Type B pancreatic cell (in vitro differentiated cells): ENCODE data around the gene IGF2BP1. TPM values are rescaled to one million over a fixed set of nuclear protein-coding genes. Genes with fewer than 3 reads are reported as not detected.

Source experiments
- DNase-seq: peaks from one replicate; pipeline ENCODE4 v3.0.0; 2021; ENCODE audit warnings: mixed read lengths; ENCODE audit not compliant: unreplicated experiment; ENCODE audit errors: extremely low spot score
- H3K27ac Mint-ChIP-seq: 2 replicates; pipeline ENCODE4 v1.8.0; 2021; ENCODE audit warnings: mild to moderate bottlenecking, mixed read lengths
- H3K27me3 Mint-ChIP-seq: 2 replicates; pipeline ENCODE4 v1.8.0; 2021; ENCODE audit warnings: mixed read lengths
- H3K36me3 Mint-ChIP-seq: 2 replicates; pipeline ENCODE4 v1.8.0; 2021; ENCODE audit warnings: mixed read lengths
- H3K4me1 Mint-ChIP-seq: one replicate; pipeline ENCODE4 v1.8.0; 2021; ENCODE audit warnings: mixed read lengths; ENCODE audit not compliant: unreplicated experiment
- H3K4me3 Mint-ChIP-seq: 2 replicates; pipeline ENCODE4 v1.8.0; 2021; ENCODE audit warnings: mild to moderate bottlenecking, mixed read lengths
- H3K9me3 Mint-ChIP-seq: 2 replicates; pipeline ENCODE4 v1.8.0; 2021; ENCODE audit warnings: mixed read lengths
- CTCF ChIP-seq: fragments of 200-600 bp; sonication (generic); conservative IDR thresholded peaks from 2 replicates; pipeline ENCODE4 v1.5.0; 2021; ENCODE audit warnings: antibody characterized with exemption, mild to moderate bottlenecking
- long read RNA-seq: library from polyadenylated mRNA; unstranded; transcript quantifications from one replicate; pipeline ENCODE4 v2.0.0, GENCODE V29; 2020
- total RNA-seq: library from RNA; stranded (reverse); gene quantifications from 2 replicates; pipeline ENCODE4 v1.2.1, GENCODE V29; 2021; ENCODE audit warnings: low replicate concordance

The IGF2BP1 gene
- total RNA-seq: 104 and 232 TPM in 2 replicates
- long read RNA-seq, full-length matches to known transcripts: 16 of 66 reads
- long read RNA-seq, partial matches to known transcripts: 8 of 66 reads
- long read RNA-seq, other reads (novel, unspliced or antisense): 42 of 66 reads

- H3K36me3 Mint-ChIP-seq: peaks cover 21% of the 10 kb centered on the region
- peak; percentile 89 for DNase-seq
- H3K4me1 Mint-ChIP-seq: peaks cover 28% of the 10 kb centered on the region
- H3K27ac Mint-ChIP-seq: peak within 1 kb of the TSS; percentile 93
- peak within 1 kb of the TSS; percentile 87 for H3K4me3 Mint-ChIP-seq
- H3K27me3 Mint-ChIP-seq: peaks cover 15% of the 10 kb centered on the region
- H3K9me3 Mint-ChIP-seq: no peaks in the 10 kb centered on the region
- TF ChIP-seq CTCF: no peak
Observed at GRCh38 chr17:48997103-48997826, at the start of gene IGF2BP1. Gene IGF2BP1, plus strand, starts transcription at chr17:48997385. Its CDS starts 361 bp downstream, at chr17:48997746.

- H3K27me3 Mint-ChIP-seq: peaks cover 2% of the 10 kb centered on the region
- H3K36me3 Mint-ChIP-seq: no peaks in the 10 kb centered on the region
- H3K27ac Mint-ChIP-seq: no peak overlapping the region
- no peak for DNase-seq
- H3K4me1 Mint-ChIP-seq: peaks cover 8% of the 10 kb centered on the region
- TF ChIP-seq CTCF: no peak
- no peak overlapping the region for H3K4me3 Mint-ChIP-seq
- no peaks in the 10 kb centered on the region for H3K9me3 Mint-ChIP-seq
Observed at GRCh38 chr17:48951572-48951971, 45.6 kb upstream of the IGF2BP1 start.

GRCh38 chr17:48952904-48953303 is 44.3 kb upstream of the IGF2BP1 start:
- H3K4me3 Mint-ChIP-seq: no peak overlapping the region
- DNase-seq: no peak
- peaks cover 2% of the 10 kb centered on the region for H3K27me3 Mint-ChIP-seq
- no peaks in the 10 kb centered on the region for H3K36me3 Mint-ChIP-seq
- no peak overlapping the region for H3K27ac Mint-ChIP-seq
- TF ChIP-seq CTCF: no peak
- no peaks in the 10 kb centered on the region for H3K9me3 Mint-ChIP-seq
- peaks cover 8% of the 10 kb centered on the region for H3K4me1 Mint-ChIP-seq

GRCh38 chr17:48954300-48954755 is 42.9 kb upstream of the IGF2BP1 start:
- peak; percentile 55 for TF ChIP-seq CTCF
- Mint-ChIP-seq H3K4me1 (peaks cover 8% of the 10 kb centered on the region), H3K27ac (no peak overlapping the region), H3K36me3 (no peaks in the 10 kb centered on the region), H3K27me3 (peaks cover 6% of the 10 kb centered on the region), H3K4me3 (no peak overlapping the region), H3K9me3 (no peaks in the 10 kb centered on the region)
- DNase-seq: no peak

- Mint-ChIP-seq H3K4me3 (peak overlapping the region; percentile 41), H3K36me3 (no peaks in the 10 kb centered on the region), H3K4me1 (peaks cover 9% of the 10 kb centered on the region), H3K27ac (no peak overlapping the region), H3K9me3 (no peaks in the 10 kb centered on the region), H3K27me3 (peaks cover 19% of the 10 kb centered on the region)
- DNase-seq: no peak
- no peak for TF ChIP-seq CTCF
Observed at GRCh38 chr17:48960834-48961515, 36.2 kb upstream of the IGF2BP1 start.
